ENCODE results near the gene LILRB2. TPM values are rescaled to one million over a fixed set of nuclear protein-coding genes. Genes with fewer than 3 reads are reported as not detected.

The LILRB2 gene
- total and polyA plus RNA-seq, 2 donors (not counting 1 experiment from before 2014, with no cell fraction given), result 8.3 to 12.4 TPM

GRCh38 chr19:54317965-54318240 is 37.0 kb upstream of the LILRB2 start:
- intact Hi-C loops (cut with micrococcal nuclease), result no loop called here

More at GRCh38 chr19:54317965-54318240, 37.0 kb upstream of the LILRB2 start:
- Histone ChIP-seq H3K4me3 (ENCODE audit: control extremely low read depth in 1 of 5, extremely low read depth in 1 of 5, insufficient read depth in 1 of 5, low read depth in 2 of 5, low read length in 4 of 5) (no peak overlapping the region), H4K20me1 (ENCODE audit: control insufficient read depth, insufficient read depth, low read length, poor library complexity, severe bottlenecking) (no peaks in the 10 kb centered on the region), H3K9me3 (ENCODE audit: control extremely low read depth in 1 of 3, control insufficient read depth in 2 of 3, insufficient read depth in 1 of 3, low read length in 2 of 3) (no peaks in the 10 kb centered on the region), H3K79me2 (ENCODE audit: control insufficient read depth, insufficient read depth, low read length) (no peaks in the 10 kb centered on the region), H3K27me3 (replicated peaks in 1 of 4; ENCODE audit: control extremely low read depth in 1 of 4, control insufficient read depth in 3 of 4, insufficient read depth in 4 of 4, low read length in 3 of 4) (peaks cover 0 to 25% (median 13%) of the 10 kb centered on the region in 4 experiments), H3K36me3 (replicated peaks in 1 of 2; ENCODE audit: control extremely low read depth in 1 of 2, control insufficient read depth in 1 of 2, extremely low read depth in 1 of 2, insufficient read depth in 2 of 2, low read length in 1 of 2) (no peaks in the 10 kb centered on the region), H3K9ac (ENCODE audit: low read length) (no peak overlapping the region), H2AFZ (ENCODE audit: insufficient read depth, low read depth, low read length, poor library complexity, severe bottlenecking) (no peak overlapping the region), H3K27ac (ENCODE audit: low read length in 2 of 2) (no peak overlapping the region), H3K4me1 (ENCODE audit: control insufficient read depth in 2 of 2, insufficient read depth in 2 of 2, low read length in 2 of 2) (peaks cover 13 to 20% of the 10 kb centered on the region in 2 donors), H3K4me2 (replicated peaks; ENCODE audit: low read depth, low read length, poor library complexity, severe bottlenecking) (no peak overlapping the region)
- Mint-ChIP-seq H3K9me3 (ENCODE audit: insufficient read depth) (no peaks in the 10 kb centered on the region), H3K27me3 (peaks cover 26% of the 10 kb centered on the region), H3K4me1 (peaks cover 24% of the 10 kb centered on the region), H3K4me3 (no peak overlapping the region), H3K27ac (no peak overlapping the region)
- 97% methylated on average over 6 of the region's 9 CpGs for WGBS (ENCODE audit: insufficient coverage)
- ChIA-PET POLR2A (no interaction called here), CTCF (interaction anchor here (1.3 to 13.5 kb wide), 3 partner anchors 52 to 150 kb away, joined by 4 to 235 read pairs (median 5); no protein-coding TSS in a partner anchor)
- no peak for ATAC-seq (ENCODE audit: low read depth)
- no peak for DNase-seq
- TF ChIP-seq EZH2 (IDR thresholded peaks at IDR 0.05; ENCODE audit: borderline replicate concordance, insufficient read depth, low read depth, low read length, poor library complexity, severe bottlenecking), result no peak
- no peak for TF ChIP-seq CTCF (IDR thresholded peaks at IDR 0.05)
